Neural cell (in vitro differentiated cells): ENCODE measurements around the gene ARHGDIG. TPM values are rescaled to one million over a fixed set of nuclear protein-coding genes. Genes with fewer than 3 reads are reported as not detected.

Experiments
- H2AFZ ChIP-seq: fragments of 200-600, 300-800 bp; sonication (generic), shearing (Covaris generic); 2 replicates; pipeline ENCODE4 v1.6.0; 2014; ENCODE audit warnings: low read depth, mild to moderate bottlenecking, antibody characterized with exemption, low read length, moderate library complexity
- H3F3A ChIP-seq: fragments of 200-600 bp; shearing (Covaris generic); 2 replicates; pipeline ENCODE4 v1.6.1; 2016; ENCODE audit warnings: mild to moderate bottlenecking, moderate library complexity, mixed read lengths, antibody characterized with exemption, low read length; ENCODE audit not compliant: insufficient read depth, poor library complexity, severe bottlenecking
- H3K27ac ChIP-seq: fragments of 200-600, 300-800 bp; sonication (generic), shearing (Covaris generic); 2 replicates; pipeline ENCODE4 v1.5.1; 2014; ENCODE audit warnings: mild to moderate bottlenecking, low read length, moderate library complexity
- H3K27me3 ChIP-seq: fragments of 300-800, 200-600 bp; sonication (generic), shearing (Covaris generic); 2 replicates; pipeline ENCODE4 v1.6.0; 2014; ENCODE audit warnings: mild to moderate bottlenecking, low read depth, low read length, moderate library complexity; ENCODE audit not compliant: insufficient read depth
- H3K36me3 ChIP-seq: fragments of 300-800, 200-600 bp; sonication (generic), shearing (Covaris generic); 2 replicates; pipeline ENCODE4 v1.5.1; 2014; ENCODE audit warnings: mild to moderate bottlenecking, antibody characterized with exemption, low read length, moderate library complexity; ENCODE audit not compliant: insufficient read depth
- H3K4me2 ChIP-seq: fragments of 300-800, 200-600 bp; sonication (generic), shearing (Covaris generic); 2 replicates; pipeline ENCODE4 v1.6.0; 2014; ENCODE audit warnings: mild to moderate bottlenecking, low read length
- H3K4me3 ChIP-seq: fragments of 300-800, 200-600 bp; sonication (generic), shearing (Covaris generic); 2 replicates; pipeline ENCODE4 v1.5.1; 2014; ENCODE audit warnings: mild to moderate bottlenecking, low read length, moderate library complexity
- H3K79me2 ChIP-seq: fragments of 200-600 bp; shearing (Covaris generic); replicated peaks from 2 replicates; pipeline ENCODE4 v1.6.0; 2014; ENCODE audit warnings: mild to moderate bottlenecking, low read length, moderate library complexity; ENCODE audit not compliant: insufficient read depth
- H3K9ac ChIP-seq: fragments of 300-800, 200-600 bp; sonication (generic), shearing (Covaris generic); 2 replicates; pipeline ENCODE4 v1.6.1; 2016; ENCODE audit warnings: mild to moderate bottlenecking, low read length, mixed read lengths
- H3K9me2 ChIP-seq: fragments of 200-600 bp; shearing (Covaris generic); 2 replicates; pipeline ENCODE4 v1.6.1; 2016; ENCODE audit warnings: mild to moderate bottlenecking, low read length, mixed read lengths; ENCODE audit not compliant: insufficient read depth
- H3K9me3 ChIP-seq: fragments of 200-600, 300-800 bp; sonication (generic), shearing (Covaris generic); 2 replicates; pipeline ENCODE4 v1.6.1; 2016; ENCODE audit warnings: mild to moderate bottlenecking, mixed run types, low read length, moderate library complexity, mixed read lengths
- H4K20me1 ChIP-seq: fragments of 200-600 bp; shearing (Covaris generic); 2 replicates; pipeline ENCODE4 v1.6.1; 2016; ENCODE audit warnings: mild to moderate bottlenecking, mixed run types; ENCODE audit not compliant: insufficient read depth
- EP300 ChIP-seq: fragments of 450-650 bp; conservative IDR thresholded peaks from 2 replicates; pipeline ENCODE4 v1.6.1; 2014; ENCODE audit warnings: antibody characterized with exemption, mild to moderate bottlenecking, moderate library complexity; ENCODE audit not compliant: poor library complexity, severe bottlenecking
- EZH2 ChIP-seq: fragments of 200-600, 300-800 bp; shearing (Covaris generic), sonication (generic); IDR thresholded peaks from 2 replicates; pipeline ENCODE4 v1.6.1; 2014; ENCODE audit warnings: antibody characterized with exemption, low read length, borderline replicate concordance, mild to moderate bottlenecking; ENCODE audit not compliant: insufficient read depth, poor library complexity, severe bottlenecking
- MXI1 ChIP-seq: fragments of 450-650 bp; conservative IDR thresholded peaks from 2 replicates; pipeline ENCODE4 v1.6.1; 2014; ENCODE audit warnings: antibody characterized with exemption, mild to moderate bottlenecking; ENCODE audit not compliant: poor library complexity, severe bottlenecking
- POLR2AphosphoS5 ChIP-seq: IDR thresholded peaks from 2 replicates; pipeline ENCODE4 v1.6.1; 2012
- RAD21 ChIP-seq: fragments of 450-650 bp; conservative IDR thresholded peaks from 2 replicates; pipeline ENCODE4 v1.6.1; 2014; ENCODE audit warnings: antibody characterized with exemption, mild to moderate bottlenecking, moderate library complexity
- SMC3 ChIP-seq: fragments of 450-650 bp; conservative IDR thresholded peaks from 2 replicates; pipeline ENCODE4 v1.6.1; 2014; ENCODE audit warnings: antibody characterized with exemption, mild to moderate bottlenecking, moderate library complexity; ENCODE audit not compliant: poor library complexity
- TAF1 ChIP-seq: IDR thresholded peaks from 2 replicates; pipeline ENCODE4 v1.6.1; 2012; ENCODE audit warnings: low read depth
- polyA plus RNA-seq: library from polyadenylated mRNA; depleted of rRNA; stranded (reverse); fragments of >200 nt; gene quantifications from 2 replicates; pipeline ENCODE4 v1.2.3, GENCODE V29; 2014
- TF ChIP-seq, protein P1 (sequence below): IDR thresholded peaks from 2 replicates; pipeline ENCODE4 v1.6.1; 2012; ENCODE audit warnings: borderline replicate concordance
- TF ChIP-seq, protein P2 (sequence below): fragments of 450-650 bp; IDR thresholded peaks from 2 replicates; pipeline ENCODE4 v1.5.1; 2014; ENCODE audit warnings: antibody characterized with exemption, mild to moderate bottlenecking, moderate library complexity; ENCODE audit not compliant: poor library complexity, severe bottlenecking

Gene ARHGDIG
- polyA plus RNA-seq, 1 donor from 2014 or later: 176 TPM

DNA sequence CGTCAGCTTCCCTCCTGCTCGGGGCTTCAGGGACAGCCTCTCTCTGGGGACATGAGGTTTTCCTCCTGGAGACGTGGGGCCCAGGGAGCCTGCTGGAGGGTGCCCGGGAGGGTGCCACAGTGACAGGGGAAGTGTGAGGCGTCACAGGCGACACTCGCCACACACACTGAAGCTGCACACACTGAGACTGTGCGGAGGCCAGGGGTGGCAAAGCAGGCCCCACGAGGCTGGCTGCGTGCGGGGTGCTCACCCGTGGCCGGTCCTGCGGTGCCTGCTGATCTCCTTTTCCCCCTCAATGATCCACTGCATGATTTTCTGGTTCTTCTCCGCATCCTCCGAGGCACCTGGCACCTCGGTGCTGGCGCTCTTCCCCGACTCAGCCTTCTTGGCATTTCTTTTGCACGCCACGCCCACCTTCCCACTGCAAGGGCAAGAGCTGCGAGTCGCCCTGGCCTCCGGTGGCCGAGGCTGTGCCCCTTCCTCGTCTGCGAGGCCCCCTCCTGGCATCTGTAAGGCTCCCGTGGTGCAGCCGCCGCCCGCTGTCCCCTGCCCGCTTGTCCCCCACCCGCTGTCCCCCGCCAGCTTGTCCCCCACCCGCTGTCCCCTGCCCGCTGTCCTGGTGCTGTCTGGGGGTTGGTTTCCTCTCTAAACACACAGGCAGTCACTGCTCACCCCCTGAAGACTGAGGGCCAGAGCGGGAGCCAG, 16.6 kb downstream of the ARHGDIG start:
- TF ChIP-seq SMC3 (no peak), POLR2AphosphoS5 (no peak), EZH2 (no peak), RAD21 (no peak), MXI1 (no peak), TAF1 (no peak), EP300 (no peak)
- TF ChIP-seq, protein P1, sequence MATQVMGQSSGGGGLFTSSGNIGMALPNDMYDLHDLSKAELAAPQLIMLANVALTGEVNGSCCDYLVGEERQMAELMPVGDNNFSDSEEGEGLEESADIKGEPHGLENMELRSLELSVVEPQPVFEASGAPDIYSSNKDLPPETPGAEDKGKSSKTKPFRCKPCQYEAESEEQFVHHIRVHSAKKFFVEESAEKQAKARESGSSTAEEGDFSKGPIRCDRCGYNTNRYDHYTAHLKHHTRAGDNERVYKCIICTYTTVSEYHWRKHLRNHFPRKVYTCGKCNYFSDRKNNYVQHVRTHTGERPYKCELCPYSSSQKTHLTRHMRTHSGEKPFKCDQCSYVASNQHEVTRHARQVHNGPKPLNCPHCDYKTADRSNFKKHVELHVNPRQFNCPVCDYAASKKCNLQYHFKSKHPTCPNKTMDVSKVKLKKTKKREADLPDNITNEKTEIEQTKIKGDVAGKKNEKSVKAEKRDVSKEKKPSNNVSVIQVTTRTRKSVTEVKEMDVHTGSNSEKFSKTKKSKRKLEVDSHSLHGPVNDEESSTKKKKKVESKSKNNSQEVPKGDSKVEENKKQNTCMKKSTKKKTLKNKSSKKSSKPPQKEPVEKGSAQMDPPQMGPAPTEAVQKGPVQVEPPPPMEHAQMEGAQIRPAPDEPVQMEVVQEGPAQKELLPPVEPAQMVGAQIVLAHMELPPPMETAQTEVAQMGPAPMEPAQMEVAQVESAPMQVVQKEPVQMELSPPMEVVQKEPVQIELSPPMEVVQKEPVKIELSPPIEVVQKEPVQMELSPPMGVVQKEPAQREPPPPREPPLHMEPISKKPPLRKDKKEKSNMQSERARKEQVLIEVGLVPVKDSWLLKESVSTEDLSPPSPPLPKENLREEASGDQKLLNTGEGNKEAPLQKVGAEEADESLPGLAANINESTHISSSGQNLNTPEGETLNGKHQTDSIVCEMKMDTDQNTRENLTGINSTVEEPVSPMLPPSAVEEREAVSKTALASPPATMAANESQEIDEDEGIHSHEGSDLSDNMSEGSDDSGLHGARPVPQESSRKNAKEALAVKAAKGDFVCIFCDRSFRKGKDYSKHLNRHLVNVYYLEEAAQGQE: no peak
- TF ChIP-seq, protein P2, sequence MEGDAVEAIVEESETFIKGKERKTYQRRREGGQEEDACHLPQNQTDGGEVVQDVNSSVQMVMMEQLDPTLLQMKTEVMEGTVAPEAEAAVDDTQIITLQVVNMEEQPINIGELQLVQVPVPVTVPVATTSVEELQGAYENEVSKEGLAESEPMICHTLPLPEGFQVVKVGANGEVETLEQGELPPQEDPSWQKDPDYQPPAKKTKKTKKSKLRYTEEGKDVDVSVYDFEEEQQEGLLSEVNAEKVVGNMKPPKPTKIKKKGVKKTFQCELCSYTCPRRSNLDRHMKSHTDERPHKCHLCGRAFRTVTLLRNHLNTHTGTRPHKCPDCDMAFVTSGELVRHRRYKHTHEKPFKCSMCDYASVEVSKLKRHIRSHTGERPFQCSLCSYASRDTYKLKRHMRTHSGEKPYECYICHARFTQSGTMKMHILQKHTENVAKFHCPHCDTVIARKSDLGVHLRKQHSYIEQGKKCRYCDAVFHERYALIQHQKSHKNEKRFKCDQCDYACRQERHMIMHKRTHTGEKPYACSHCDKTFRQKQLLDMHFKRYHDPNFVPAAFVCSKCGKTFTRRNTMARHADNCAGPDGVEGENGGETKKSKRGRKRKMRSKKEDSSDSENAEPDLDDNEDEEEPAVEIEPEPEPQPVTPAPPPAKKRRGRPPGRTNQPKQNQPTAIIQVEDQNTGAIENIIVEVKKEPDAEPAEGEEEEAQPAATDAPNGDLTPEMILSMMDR: no peak
- no peaks in the 10 kb centered on the region for H3K9me2 ChIP-seq
- H3F3A ChIP-seq: no peaks in the 10 kb centered on the region
- H2AFZ ChIP-seq: no peak overlapping the region
- no peaks in the 10 kb centered on the region for H3K27me3 ChIP-seq
- no peak overlapping the region for H3K27ac ChIP-seq
- no peaks in the 10 kb centered on the region for H3K36me3 ChIP-seq
- no peaks in the 10 kb centered on the region for H3K79me2 ChIP-seq
- H4K20me1 ChIP-seq: no peaks in the 10 kb centered on the region
- H3K4me2 ChIP-seq: no peak overlapping the region
- no peak overlapping the region for H3K9ac ChIP-seq
- H3K9me3 ChIP-seq: no peaks in the 10 kb centered on the region
- no peak overlapping the region for H3K4me3 ChIP-seq

DNA sequence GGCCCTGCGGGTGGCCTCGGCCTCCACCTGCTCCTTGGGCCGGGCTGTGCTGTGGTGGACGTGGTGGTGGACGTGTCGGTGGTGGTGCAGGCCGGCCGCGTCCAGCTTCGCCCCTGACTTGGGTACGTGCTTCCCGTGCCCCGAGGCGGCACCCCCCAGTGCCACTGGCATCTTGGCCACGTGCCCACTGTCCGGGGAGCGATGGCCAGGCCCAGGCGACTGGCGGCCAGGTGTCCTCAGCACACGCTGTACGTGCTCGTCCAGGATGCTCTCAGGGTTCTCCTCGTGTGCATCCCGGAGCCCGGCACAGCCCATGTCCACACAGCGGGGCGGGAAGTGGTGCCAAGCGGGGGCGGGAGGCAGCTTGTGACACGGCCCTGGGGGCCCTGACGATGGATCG, 17.4 kb downstream of the ARHGDIG start:
- no peaks in the 10 kb centered on the region for H3K36me3 ChIP-seq
- no peaks in the 10 kb centered on the region for H3K79me2 ChIP-seq
- no peaks in the 10 kb centered on the region for H3F3A ChIP-seq
- no peak overlapping the region for H3K4me3 ChIP-seq
- no peak overlapping the region for H3K9ac ChIP-seq
- no peaks in the 10 kb centered on the region for H3K9me3 ChIP-seq
- H3K4me2 ChIP-seq: no peak overlapping the region
- no peaks in the 10 kb centered on the region for H3K27me3 ChIP-seq
- H3K9me2 ChIP-seq: no peaks in the 10 kb centered on the region
- H4K20me1 ChIP-seq: no peaks in the 10 kb centered on the region
- TF ChIP-seq EZH2: no peak
- no peak for TF ChIP-seq MXI1
- TF ChIP-seq, protein P2: no peak
- no peak for TF ChIP-seq RAD21
- TF ChIP-seq, protein P1: no peak
- TF ChIP-seq POLR2AphosphoS5: no peak
- TF ChIP-seq EP300: no peak
- no peak for TF ChIP-seq SMC3
- TF ChIP-seq TAF1: no peak
- no peak overlapping the region for H3K27ac ChIP-seq
- no peak overlapping the region for H2AFZ ChIP-seq
